GM18858 (cell line): Measurements from ENCODE around the gene TCOF1.
A peak's percentile ranks its signal among the peaks of the same experiment; 100 is the strongest.
"Not testable (repeated sequence)": the region's sequence is repeated elsewhere in the genome, so short reads cannot be mapped to it uniquely, and the experiment has no call there.

Experiments
- ATAC-seq: cut with Tn5 transposase; IDR thresholded peaks from one replicate; pipeline ENCODE4 v1.9.1; 2021; ENCODE audit not compliant: unreplicated experiment

The TCOF1 gene

GRCh38 chr5:150426165-150426564, 68.7 kb downstream of the TCOF1 start:
- not testable (repeated sequence) for ATAC-seq

GRCh38 chr5:150428106-150428876, 70.8 kb downstream of the TCOF1 start:
- ATAC-seq: no peak

GRCh38 chr5:150428978-150429377, 71.5 kb downstream of the TCOF1 start:
- no peak for ATAC-seq

- peak; percentile 77 for ATAC-seq
These were observed 71.9 kb downstream of the TCOF1 start for GRCh38 chr5:150429410-150429873.

- no peak for ATAC-seq
These were observed 73.6 kb downstream of the TCOF1 start for GRCh38 chr5:150431048-150431447.

GRCh38 chr5:150431574-150431973, 74.1 kb downstream of the TCOF1 start:
- no peak for ATAC-seq

GRCh38 chr5:150434464-150434863, 77.0 kb downstream of the TCOF1 start:
- no peak for ATAC-seq

GRCh38 chr5:150436141-150436680, 78.7 kb downstream of the TCOF1 start:
- peak; percentile 90 for ATAC-seq

GRCh38 chr5:150438873-150439546, 81.5 kb downstream of the TCOF1 start:
- ATAC-seq: no peak

GRCh38 chr5:150440948-150441812, 83.7 kb downstream of the TCOF1 start:
- no peak for ATAC-seq

- ATAC-seq: no peak
These were observed 84.6 kb downstream of the TCOF1 start for GRCh38 chr5:150441813-150442698.

- ATAC-seq: no peak
These were observed 85.2 kb downstream of the TCOF1 start for GRCh38 chr5:150442699-150443080.

GRCh38 chr5:150443242-150444075, 86.0 kb downstream of the TCOF1 start:
- ATAC-seq: no peak

GRCh38 chr5:150444770-150445169, 87.3 kb downstream of the TCOF1 start:
- no peak for ATAC-seq

- ATAC-seq: no peak
These were observed 88.6 kb downstream of the TCOF1 start for GRCh38 chr5:150446088-150446487.

- no peak for ATAC-seq
These were observed 89.1 kb downstream of the TCOF1 start for GRCh38 chr5:150446583-150446982.

GRCh38 chr5:150447188-150447587, 89.7 kb downstream of the TCOF1 start:
- no peak for ATAC-seq

- no peak for ATAC-seq
These were observed 90.8 kb downstream of the TCOF1 start for GRCh38 chr5:150448334-150448733.

GRCh38 chr5:150448952-150449516, 91.5 kb downstream of the TCOF1 start:
- ATAC-seq: peak; percentile 12
